SJCRH30 (cell line): Measurements from ENCODE around the gene MESP1. TPM values are rescaled to one million over a fixed set of nuclear protein-coding genes. Genes with fewer than 3 reads are reported as not detected.

ENCODE experiments used
- DNase-seq, 2 experiments: peaks; one replicate each; pipeline ENCODE4 v3.0.0-alpha.2; 2015 to 2020
- H3K27ac ChIP-seq: fragments of 250-450 bp; sonication (Bioruptor Pico); 2 replicates; pipeline ENCODE4 v1.5.1; 2020; ENCODE audit warnings: mild to moderate bottlenecking, moderate library complexity
- H3K27me3 ChIP-seq: fragments of 250-450 bp; sonication (Bioruptor Pico); 2 replicates; pipeline ENCODE4 v1.5.1; 2020; ENCODE audit warnings: mild to moderate bottlenecking, moderate library complexity
- H3K36me3 ChIP-seq: fragments of 250-450 bp; sonication (Bioruptor Pico); 2 replicates; pipeline ENCODE4 v1.5.1; 2020; ENCODE audit warnings: mild to moderate bottlenecking, moderate library complexity
- H3K4me1 ChIP-seq: fragments of 250-450 bp; sonication (Bioruptor Pico); 2 replicates; pipeline ENCODE4 v1.5.1; 2020; ENCODE audit warnings: mild to moderate bottlenecking, moderate library complexity
- H3K4me3 ChIP-seq: fragments of 250-450 bp; sonication (Bioruptor Pico); 2 replicates; pipeline ENCODE4 v1.5.1; 2020; ENCODE audit warnings: mild to moderate bottlenecking, moderate library complexity
- H3K9me3 ChIP-seq: fragments of 250-450 bp; sonication (Bioruptor Pico); replicated peaks from 2 replicates; pipeline ENCODE4 v1.5.1; 2020; ENCODE audit warnings: mild to moderate bottlenecking, moderate library complexity
- total RNA-seq: library from RNA; depleted of rRNA; stranded (reverse); fragments of >200 nt; shearing (Covaris generic); gene quantifications from 2 replicates; pipeline ENCODE4 v1.2.3, GENCODE V29; 2014; rRNA removed

The MESP1 gene
- total RNA-seq, 1 experiment from 2014 or later, result not detected

- Histone ChIP-seq H3K4me1 (no peaks in the 10 kb centered on the region), H3K36me3 (no peaks in the 10 kb centered on the region), H3K4me3 (no peak overlapping the region), H3K9me3 (no peaks in the 10 kb centered on the region), H3K27me3 (peaks cover 6% of the 10 kb centered on the region; the same call in 1 of the 2 replicates), H3K27ac (no peak overlapping the region)
- peak; percentile 49 to 83 for DNase-seq
Measured at GRCh38 chr15:89740137-89740536, 10.9 kb downstream of the MESP1 start.

GRCh38 chr15:89735773-89736172 lies 15.3 kb downstream of the MESP1 start:
- Histone ChIP-seq H3K9me3 (no peaks in the 10 kb centered on the region), H3K4me3 (no peak overlapping the region), H3K4me1 (no peaks in the 10 kb centered on the region), H3K27me3 (no peaks in the 10 kb centered on the region), H3K36me3 (no peaks in the 10 kb centered on the region), H3K27ac (no peak overlapping the region)
- no peak for DNase-seq

GRCh38 chr15:89732451-89733172 lies 18.4 kb downstream of the MESP1 start:
- no peak overlapping the region for H3K4me3 ChIP-seq
- no peak overlapping the region for H3K27ac ChIP-seq
- no peaks in the 10 kb centered on the region for H3K9me3 ChIP-seq
- no peaks in the 10 kb centered on the region for H3K36me3 ChIP-seq
- H3K4me1 ChIP-seq, result no peaks in the 10 kb centered on the region
- no peaks in the 10 kb centered on the region; the same call in 1 of the 2 replicates for H3K27me3 ChIP-seq
- DNase-seq, result no peak

- H3K27ac ChIP-seq, result no peak overlapping the region
- no peak for DNase-seq
- H3K27me3 ChIP-seq, result no peaks in the 10 kb centered on the region; the same call in 1 of the 2 replicates
- H3K36me3 ChIP-seq, result no peaks in the 10 kb centered on the region
- no peaks in the 10 kb centered on the region for H3K4me1 ChIP-seq
- H3K4me3 ChIP-seq, result no peak overlapping the region
- H3K9me3 ChIP-seq, result no peaks in the 10 kb centered on the region
Measured at GRCh38 chr15:89731275-89731674, 19.8 kb downstream of the MESP1 start.

GRCh38 chr15:89728254-89728653 lies 22.8 kb downstream of the MESP1 start:
- DNase-seq, result no peak
- Histone ChIP-seq H3K27ac (no peak overlapping the region), H3K4me3 (no peak overlapping the region), H3K9me3 (no peaks in the 10 kb centered on the region), H3K27me3 (no peaks in the 10 kb centered on the region; the same call in 1 of the 2 replicates), H3K4me1 (no peaks in the 10 kb centered on the region), H3K36me3 (no peaks in the 10 kb centered on the region)

GRCh38 chr15:89725064-89725463 lies 26.0 kb downstream of the MESP1 start:
- H3K27me3 ChIP-seq, result no peaks in the 10 kb centered on the region; the same call in 1 of the 2 replicates
- no peak overlapping the region for H3K27ac ChIP-seq
- H3K4me1 ChIP-seq, result no peaks in the 10 kb centered on the region
- H3K4me3 ChIP-seq, result no peak overlapping the region
- no peak for DNase-seq
- no peaks in the 10 kb centered on the region for H3K36me3 ChIP-seq
- no peaks in the 10 kb centered on the region for H3K9me3 ChIP-seq

GRCh38 chr15:89724621-89725020 lies 26.4 kb downstream of the MESP1 start:
- Histone ChIP-seq H3K36me3 (no peaks in the 10 kb centered on the region), H3K9me3 (no peaks in the 10 kb centered on the region), H3K27ac (no peak overlapping the region), H3K27me3 (no peaks in the 10 kb centered on the region; the same call in 1 of the 2 replicates), H3K4me1 (no peaks in the 10 kb centered on the region), H3K4me3 (no peak overlapping the region)
- no peak for DNase-seq

GRCh38 chr15:89723031-89723430 lies 28.0 kb downstream of the MESP1 start:
- H3K4me1 ChIP-seq, result no peaks in the 10 kb centered on the region
- H3K27me3 ChIP-seq, result no peaks in the 10 kb centered on the region
- H3K4me3 ChIP-seq, result no peak overlapping the region
- H3K36me3 ChIP-seq, result no peaks in the 10 kb centered on the region
- no peaks in the 10 kb centered on the region for H3K9me3 ChIP-seq
- no peak overlapping the region for H3K27ac ChIP-seq
- DNase-seq, result no peak

GRCh38 chr15:89714775-89715174 lies 36.3 kb downstream of the MESP1 start:
- Histone ChIP-seq H3K4me1 (no peaks in the 10 kb centered on the region), H3K4me3 (no peak overlapping the region), H3K27ac (no peak overlapping the region), H3K36me3 (no peaks in the 10 kb centered on the region), H3K9me3 (no peaks in the 10 kb centered on the region), H3K27me3 (0 out of 2 replicates have a peak, but pooled peaks cover 3% of the 10 kb centered on the region)
- DNase-seq, result no peak

GRCh38 chr15:89707577-89707976 lies 43.5 kb downstream of the MESP1 start:
- DNase-seq, result no peak
- Histone ChIP-seq H3K27me3 (peaks cover 9% of the 10 kb centered on the region; the same call in 1 of the 2 replicates), H3K4me3 (no peak overlapping the region), H3K27ac (no peak overlapping the region), H3K9me3 (no peaks in the 10 kb centered on the region), H3K4me1 (no peaks in the 10 kb centered on the region), H3K36me3 (no peaks in the 10 kb centered on the region)

GRCh38 chr15:89704411-89704810 lies 46.6 kb downstream of the MESP1 start:
- no peaks in the 10 kb centered on the region for H3K4me1 ChIP-seq
- no peak for DNase-seq
- H3K9me3 ChIP-seq, result no peaks in the 10 kb centered on the region
- no peak overlapping the region for H3K27ac ChIP-seq
- no peaks in the 10 kb centered on the region for H3K36me3 ChIP-seq
- H3K27me3 ChIP-seq, result peaks cover 13% of the 10 kb centered on the region; the same call in 1 of the 2 replicates
- H3K4me3 ChIP-seq, result no peak overlapping the region

Other genes starting within 250 kb of the MESP1 start
- 24.9 and 27.2 TPM in 2 replicates for gene TICRR, start 175.8 kb downstream of the MESP1 start, total RNA-seq
- 5.0 TPM in 2 replicates for gene KIF7, start 95.8 kb downstream of the MESP1 start, total RNA-seq
- not detected in 2 replicates for gene PLIN1, start 71.9 kb downstream of the MESP1 start, total RNA-seq
- 1.4 and 2.0 TPM in 2 replicates for gene PEX11A, start 60.5 kb downstream of the MESP1 start, total RNA-seq
- gene WDR93, start 60.4 kb downstream of the MESP1 start, total RNA-seq, result not detected in 2 replicates
- not detected in 2 replicates for gene MESP2, start 25.1 kb upstream of the MESP1 start, total RNA-seq
- gene ANPEP, start 63.6 kb upstream of the MESP1 start, total RNA-seq, result 0.28 and 0.77 TPM in 2 replicates
- gene AP3S2, start 142.7 kb upstream of the MESP1 start, total RNA-seq, result 46.1 and 53.4 TPM in 2 replicates
- 2.4 and 2.8 TPM in 2 replicates for gene ARPIN, start 161.7 kb upstream of the MESP1 start, total RNA-seq